ENCODE results near the gene SLC35C1.

DNA sequence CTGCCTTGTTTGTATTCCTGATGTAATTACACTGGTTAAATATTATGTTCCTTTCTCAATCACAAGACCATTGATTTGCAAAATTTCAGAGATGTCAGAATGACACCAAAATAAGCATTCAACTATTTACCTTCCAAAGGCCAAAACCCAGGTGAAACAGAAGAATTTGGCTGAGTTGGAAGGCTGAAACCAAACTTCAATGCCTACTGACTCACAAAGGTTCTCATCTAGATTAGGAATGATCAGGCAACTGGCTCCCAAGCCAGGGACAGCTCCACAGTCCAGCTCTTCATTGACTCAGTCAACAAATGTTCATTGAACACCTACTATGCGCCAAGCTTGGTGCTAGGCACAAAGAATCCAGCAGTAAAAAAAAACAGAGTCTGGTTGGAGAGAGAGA lies 13.4 kb upstream of the SLC35C1 start:
- TF ChIP-seq, protein P1, sequence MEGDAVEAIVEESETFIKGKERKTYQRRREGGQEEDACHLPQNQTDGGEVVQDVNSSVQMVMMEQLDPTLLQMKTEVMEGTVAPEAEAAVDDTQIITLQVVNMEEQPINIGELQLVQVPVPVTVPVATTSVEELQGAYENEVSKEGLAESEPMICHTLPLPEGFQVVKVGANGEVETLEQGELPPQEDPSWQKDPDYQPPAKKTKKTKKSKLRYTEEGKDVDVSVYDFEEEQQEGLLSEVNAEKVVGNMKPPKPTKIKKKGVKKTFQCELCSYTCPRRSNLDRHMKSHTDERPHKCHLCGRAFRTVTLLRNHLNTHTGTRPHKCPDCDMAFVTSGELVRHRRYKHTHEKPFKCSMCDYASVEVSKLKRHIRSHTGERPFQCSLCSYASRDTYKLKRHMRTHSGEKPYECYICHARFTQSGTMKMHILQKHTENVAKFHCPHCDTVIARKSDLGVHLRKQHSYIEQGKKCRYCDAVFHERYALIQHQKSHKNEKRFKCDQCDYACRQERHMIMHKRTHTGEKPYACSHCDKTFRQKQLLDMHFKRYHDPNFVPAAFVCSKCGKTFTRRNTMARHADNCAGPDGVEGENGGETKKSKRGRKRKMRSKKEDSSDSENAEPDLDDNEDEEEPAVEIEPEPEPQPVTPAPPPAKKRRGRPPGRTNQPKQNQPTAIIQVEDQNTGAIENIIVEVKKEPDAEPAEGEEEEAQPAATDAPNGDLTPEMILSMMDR (IDR thresholded peaks at IDR 0.05) = no peak
- TF ChIP-seq POLR2A (IDR thresholded peaks at IDR 0.05) = no peak
